ENCODE results near the gene NRL.

Gene NRL

GRCh38 chr14:24080888-24081738 is 33.6 kb downstream of the NRL start:
- peak in 11 of 14 donors; percentile 11 to 80 (median 54) for DNase-seq

GRCh38 chr14:24080142-24080530 is 34.6 kb downstream of the NRL start:
- peak in 1 of 14 donors; percentile 4 for DNase-seq

GRCh38 chr14:24079491-24080141 is 35.1 kb downstream of the NRL start:
- peak in 5 of 14 donors; percentile 6 to 91 (median 16) for DNase-seq

- no peak for DNase-seq
These were observed 36.6 kb downstream of the NRL start for GRCh38 chr14:24078146-24078545.

- DNase-seq, result no peak
These were observed 37.7 kb downstream of the NRL start for GRCh38 chr14:24077086-24077485.

- DNase-seq, result no peak
These were observed 38.5 kb downstream of the NRL start for GRCh38 chr14:24076302-24076601.

- DNase-seq, result no peak
These were observed 39.1 kb downstream of the NRL start for GRCh38 chr14:24075485-24076301.

- DNase-seq, result no peak
These were observed 39.9 kb downstream of the NRL start for GRCh38 chr14:24074625-24075484.

- no peak for DNase-seq
These were observed 41.6 kb downstream of the NRL start for GRCh38 chr14:24072881-24073877.

GRCh38 chr14:24072436-24072835 is 42.3 kb downstream of the NRL start:
- peak in 6 of 14 donors; percentile 21 to 56 (median 43) for DNase-seq

- DNase-seq, result peak in 4 of 14 donors; percentile 30 to 56 (median 48)
These were observed 42.8 kb downstream of the NRL start for GRCh38 chr14:24071836-24072430.

GRCh38 chr14:24071144-24071697 is 43.5 kb downstream of the NRL start, which contains the start of gene CPNE6:
TSS of gene CPNE6 (plus strand) at chr14:24071562. CDS start at chr14:24072937, 1,375 bp downstream.
- DNase-seq, result peak in 4 of 14 donors; percentile 12 to 85 (median 24)

GRCh38 chr14:24070285-24071143 is 44.2 kb downstream of the NRL start:
- peak in 1 of 14 donors; percentile 64 for DNase-seq

GRCh38 chr14:24069411-24069735 is 45.4 kb downstream of the NRL start:
- DNase-seq, result no peak

GRCh38 chr14:24068711-24069410 is 45.9 kb downstream of the NRL start:
- no peak for DNase-seq

GRCh38 chr14:24067133-24068082 is 47.3 kb downstream of the NRL start:
- DNase-seq, result peak in 6 of 14 donors; percentile 28 to 83 (median 38)

GRCh38 chr14:24066496-24067132 is 48.1 kb downstream of the NRL start:
- DNase-seq, result no peak

Measured in C1 segment of cervical spinal cord (tissue), 14 donors.